Osteoblast (primary cell): Measurements from ENCODE around the gene KIF7. TPM values are rescaled to one million over a fixed set of nuclear protein-coding genes. Genes with fewer than 3 reads are reported as not detected.

Experiments
- DNase-seq: peaks from one replicate; pipeline ENCODE4 v3.0.0; 2011; ENCODE audit warnings: low spot score, mixed read lengths; ENCODE audit not compliant: insufficient read length; ENCODE audit errors: missing footprints
- H2AFZ ChIP-seq: 2 replicates; pipeline ENCODE4 v1.6.0; 2011; ENCODE audit warnings: mild to moderate bottlenecking, low read length
- H3K27ac ChIP-seq: 2 replicates; pipeline ENCODE4 v1.5.1; 2011; ENCODE audit warnings: mild to moderate bottlenecking, low read depth, low read length, moderate library complexity
- H3K27me3 ChIP-seq: 2 replicates; pipeline ENCODE4 v1.6.0; 2012; ENCODE audit warnings: mild to moderate bottlenecking, control low read depth, inconsistent platforms, low read length, moderate library complexity; ENCODE audit not compliant: insufficient read depth
- H3K36me3 ChIP-seq: 2 replicates; pipeline ENCODE4 v1.5.1; 2011; ENCODE audit warnings: mild to moderate bottlenecking, low read length, control low read depth, moderate library complexity; ENCODE audit not compliant: insufficient read depth
- H3K4me1 ChIP-seq: 2 replicates; pipeline ENCODE4 v1.5.1; 2011; ENCODE audit warnings: mild to moderate bottlenecking, low read length, control low read depth, moderate library complexity; ENCODE audit not compliant: insufficient read depth
- H3K4me2 ChIP-seq: 2 replicates; pipeline ENCODE4 v1.6.0; 2011; ENCODE audit warnings: mild to moderate bottlenecking, low read length; ENCODE audit not compliant: insufficient read depth
- H3K4me3 ChIP-seq: fragments of 200-600 bp; sonication (generic); 3 replicates; pipeline ENCODE4 v1.5.1; 2012; ENCODE audit warnings: mild to moderate bottlenecking, low read length, inconsistent platforms; ENCODE audit not compliant: insufficient read depth
- H3K79me2 ChIP-seq: 2 replicates; pipeline ENCODE4 v1.6.0; 2012; ENCODE audit warnings: mild to moderate bottlenecking, low read length, control low read depth, inconsistent platforms; ENCODE audit not compliant: insufficient read depth
- H3K9me3 ChIP-seq: 2 replicates; pipeline ENCODE4 v1.5.1; 2011; ENCODE audit warnings: low read depth, low read length, control low read depth
- H4K20me1 ChIP-seq: 2 replicates; pipeline ENCODE4 v1.6.0; 2012; ENCODE audit warnings: mild to moderate bottlenecking, low read length, control low read depth; ENCODE audit not compliant: insufficient read depth
- total RNA-seq: library from RNA; depleted of rRNA; stranded (reverse); fragments of >200 nt; gene quantifications from 2 replicates; pipeline ENCODE4 v1.2.3, GENCODE V29; 2012
- TF ChIP-seq, protein P1 (sequence below): IDR thresholded peaks from 2 replicates; pipeline ENCODE4 v1.5.1; 2011; ENCODE audit warnings: mild to moderate bottlenecking, low read depth, low read length, moderate library complexity; ENCODE audit errors: extremely low read depth

Gene KIF7
- total RNA-seq, 1 donor = 12.3 TPM

DNA sequence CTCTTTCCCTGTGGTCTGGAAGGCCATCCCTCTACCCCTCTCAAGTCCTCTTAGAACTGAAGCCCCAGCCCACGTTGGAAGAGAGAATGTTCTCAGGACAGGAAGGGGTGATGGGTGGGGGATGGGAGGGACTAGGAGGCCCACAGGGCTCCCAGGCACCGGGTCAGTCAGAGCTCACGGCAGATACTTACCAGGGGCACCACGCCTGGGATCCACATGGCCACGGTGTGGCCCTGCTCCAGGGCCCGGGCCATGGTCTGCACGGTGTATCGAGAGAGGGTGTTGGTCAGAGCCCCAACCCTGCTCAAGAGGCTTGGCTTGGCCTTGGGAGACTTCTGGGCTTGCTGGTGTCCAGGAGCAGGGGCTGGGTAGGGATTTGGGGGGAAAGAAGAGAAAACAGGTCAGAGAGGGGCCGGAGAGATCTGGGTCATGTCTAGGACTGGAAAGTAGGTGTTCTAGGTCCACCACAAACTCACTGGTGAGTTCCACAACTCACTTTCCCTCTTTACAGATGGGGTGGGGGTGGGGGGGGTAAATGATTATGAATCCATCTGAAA lies 14.1 kb upstream of the KIF7 start:
- TF ChIP-seq, protein P1, sequence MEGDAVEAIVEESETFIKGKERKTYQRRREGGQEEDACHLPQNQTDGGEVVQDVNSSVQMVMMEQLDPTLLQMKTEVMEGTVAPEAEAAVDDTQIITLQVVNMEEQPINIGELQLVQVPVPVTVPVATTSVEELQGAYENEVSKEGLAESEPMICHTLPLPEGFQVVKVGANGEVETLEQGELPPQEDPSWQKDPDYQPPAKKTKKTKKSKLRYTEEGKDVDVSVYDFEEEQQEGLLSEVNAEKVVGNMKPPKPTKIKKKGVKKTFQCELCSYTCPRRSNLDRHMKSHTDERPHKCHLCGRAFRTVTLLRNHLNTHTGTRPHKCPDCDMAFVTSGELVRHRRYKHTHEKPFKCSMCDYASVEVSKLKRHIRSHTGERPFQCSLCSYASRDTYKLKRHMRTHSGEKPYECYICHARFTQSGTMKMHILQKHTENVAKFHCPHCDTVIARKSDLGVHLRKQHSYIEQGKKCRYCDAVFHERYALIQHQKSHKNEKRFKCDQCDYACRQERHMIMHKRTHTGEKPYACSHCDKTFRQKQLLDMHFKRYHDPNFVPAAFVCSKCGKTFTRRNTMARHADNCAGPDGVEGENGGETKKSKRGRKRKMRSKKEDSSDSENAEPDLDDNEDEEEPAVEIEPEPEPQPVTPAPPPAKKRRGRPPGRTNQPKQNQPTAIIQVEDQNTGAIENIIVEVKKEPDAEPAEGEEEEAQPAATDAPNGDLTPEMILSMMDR = no peak
- Histone ChIP-seq H3K4me1 (peaks cover 10% of the 10 kb centered on the region), H3K4me2 (no peak overlapping the region), H3K4me3 (no peak overlapping the region), H4K20me1 (no peaks in the 10 kb centered on the region), H3K27ac (no peak overlapping the region), H3K9me3 (no peaks in the 10 kb centered on the region), H3K79me2 (no peaks in the 10 kb centered on the region), H3K36me3 (no peaks in the 10 kb centered on the region), H3K27me3 (no peaks in the 10 kb centered on the region), H2AFZ (no peak overlapping the region)
- DNase-seq = peak; percentile 60

DNA sequence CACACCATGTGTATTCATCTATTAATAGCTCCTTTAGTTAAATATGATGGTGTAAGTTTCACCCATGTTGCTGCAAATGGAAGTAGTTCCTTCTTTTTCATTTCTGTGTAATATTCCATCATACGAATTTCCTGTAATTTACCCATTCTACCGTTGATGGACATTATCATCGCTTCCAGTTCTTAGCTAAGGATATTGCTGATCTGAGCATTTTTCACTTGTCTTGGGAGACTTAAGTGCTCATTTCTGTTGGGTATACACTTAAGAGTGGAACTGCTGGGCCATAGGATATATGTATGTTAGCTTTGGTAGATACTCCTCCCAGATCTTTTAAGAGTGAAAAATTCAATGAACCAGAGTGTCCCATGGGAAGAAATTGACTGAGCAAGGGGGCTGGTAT lies 12.9 kb upstream of the KIF7 start:
- Histone ChIP-seq H3K4me2 (no peak overlapping the region), H3K27me3 (no peaks in the 10 kb centered on the region), H3K9me3 (no peaks in the 10 kb centered on the region), H3K36me3 (no peaks in the 10 kb centered on the region), H3K4me1 (peaks cover 14% of the 10 kb centered on the region), H2AFZ (no peak overlapping the region), H3K4me3 (no peak overlapping the region), H3K27ac (no peak overlapping the region), H3K79me2 (no peaks in the 10 kb centered on the region), H4K20me1 (no peaks in the 10 kb centered on the region)
- TF ChIP-seq, protein P1 = no peak
- no peak for DNase-seq

DNA sequence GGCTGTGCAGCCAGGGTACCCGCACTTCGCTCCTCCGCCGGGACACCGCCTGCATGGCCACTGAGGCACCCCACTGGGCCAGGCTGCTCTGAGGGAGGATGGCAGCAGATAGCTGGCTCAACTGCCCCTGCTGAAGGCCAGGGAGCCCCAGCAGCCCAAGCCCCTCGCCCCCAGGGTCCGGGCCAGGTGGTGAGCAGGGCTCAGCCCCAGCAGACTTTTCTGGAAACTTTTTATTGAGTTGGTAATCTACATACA lies 12.4 kb upstream of the KIF7 start:
- H3K27ac ChIP-seq = no peak overlapping the region
- H4K20me1 ChIP-seq = no peaks in the 10 kb centered on the region
- DNase-seq = no peak
- H3K27me3 ChIP-seq = no peaks in the 10 kb centered on the region
- H3K9me3 ChIP-seq = no peaks in the 10 kb centered on the region
- TF ChIP-seq, protein P1 = no peak
- H3K4me2 ChIP-seq = no peak overlapping the region
- no peak overlapping the region for H3K4me3 ChIP-seq
- no peaks in the 10 kb centered on the region for H3K36me3 ChIP-seq
- no peak overlapping the region for H2AFZ ChIP-seq
- H3K79me2 ChIP-seq = no peaks in the 10 kb centered on the region
- peaks cover 19% of the 10 kb centered on the region for H3K4me1 ChIP-seq

DNA sequence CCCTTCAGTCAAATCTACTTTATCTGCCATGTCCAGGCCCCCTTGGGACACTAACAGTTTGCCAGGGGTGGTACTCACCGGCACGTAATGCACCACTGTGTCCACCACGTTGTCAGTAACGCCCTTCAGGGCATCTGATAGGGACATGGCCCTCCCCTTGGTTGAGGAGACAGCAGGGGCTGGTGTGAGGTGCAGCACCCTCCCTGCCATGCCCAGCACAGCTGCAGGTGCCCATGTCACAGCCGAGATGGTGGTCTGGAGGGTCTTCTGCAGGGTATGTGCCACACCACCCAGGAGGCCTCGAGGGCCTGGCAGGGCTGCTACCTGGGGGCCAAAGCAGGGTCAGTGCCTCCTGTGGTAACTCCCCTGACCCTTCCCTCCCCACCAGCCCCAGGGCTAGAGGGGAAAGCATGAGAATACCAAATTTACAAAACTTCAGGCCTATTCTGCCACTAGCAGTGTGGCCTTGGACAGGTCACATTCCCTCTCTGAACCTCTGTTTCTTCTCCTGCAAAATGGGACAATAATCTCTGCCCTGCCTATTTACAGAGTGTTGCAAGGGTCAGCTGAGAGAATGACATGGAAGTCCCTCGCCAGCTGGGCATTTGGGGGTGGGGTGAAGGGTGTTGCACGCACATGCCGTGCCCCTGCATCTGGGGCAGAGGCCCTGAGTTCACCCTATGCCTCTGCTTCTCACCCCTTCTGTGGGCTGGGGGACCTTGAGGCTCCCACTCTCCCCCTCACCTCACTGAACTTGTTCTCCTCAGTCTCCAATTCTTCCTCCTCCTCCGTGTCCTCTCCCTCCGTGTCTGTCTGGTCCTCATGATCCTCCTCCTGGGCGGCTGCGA lies 11.8 kb upstream of the KIF7 start:
- peak; percentile 56 for DNase-seq
- H3K4me3 ChIP-seq = no peak overlapping the region
- no peak overlapping the region for H2AFZ ChIP-seq
- H4K20me1 ChIP-seq = no peaks in the 10 kb centered on the region
- TF ChIP-seq, protein P1 = no peak
- H3K27me3 ChIP-seq = no peaks in the 10 kb centered on the region
- H3K27ac ChIP-seq = no peak overlapping the region
- H3K4me1 ChIP-seq = peaks cover 25% of the 10 kb centered on the region
- H3K36me3 ChIP-seq = no peaks in the 10 kb centered on the region
- no peaks in the 10 kb centered on the region for H3K79me2 ChIP-seq
- H3K9me3 ChIP-seq = no peaks in the 10 kb centered on the region
- H3K4me2 ChIP-seq = no peak overlapping the region
